SK-N-SH (cell line): ENCODE measurements around the gene MPPE1. TPM values are rescaled to one million over a fixed set of nuclear protein-coding genes. Genes with fewer than 3 reads are reported as not detected.
"Not testable (repeated sequence)": the region's sequence is repeated elsewhere in the genome, so short reads cannot be mapped to it uniquely, and the experiment has no call there.

Source experiments
- CTCF ChIA-PET: fragments of 300-600, 350-600 bp; formaldehyde crosslinking; extraction: SDS; loops from one replicate; lab custom pipeline; 2021; lab: Yijun Ruan, JAX
- POLR2A ChIA-PET: fragments of 350-600 bp; sonication (Branson Sonifier 250); formaldehyde crosslinking; extraction: SDS; loops from one replicate; lab custom pipeline; 2020; ENCODE audit warnings: antibody characterized with exemption, inconsistent platforms; lab: Yijun Ruan, JAX
- DNase-seq: peaks from one replicate; pipeline ENCODE4 v3.0.0; 2012
- H2AFZ ChIP-seq: fragments of 200-600 bp; sonication (generic); 2 replicates; pipeline ENCODE4 v1.8.1; 2016; ENCODE audit warnings: antibody characterized with exemption, mild to moderate bottlenecking, low read depth
- H3F3A ChIP-seq: fragments of 200-600 bp; sonication (generic); replicated peaks from 2 replicates; pipeline ENCODE3; 2016; ENCODE audit warnings: antibody characterized with exemption, mild to moderate bottlenecking; ENCODE audit not compliant: insufficient read depth
- H3K27ac ChIP-seq, 2 experiments: fragments of 200-500 bp in 1 of 2; fragments of 200-600 bp in 1 of 2; sonication (Bioruptor generic) in 1 of 2; sonication (generic), shearing (Covaris generic) in 1 of 2; 2 replicates each; pipeline versions ENCODE4 v1.5.1 to v1.6.1; 2014 to 2016; ENCODE audit warnings: low read depth in 2 of 2, inconsistent platforms in 1 of 2, low read length in 1 of 2, mild to moderate bottlenecking in 1 of 2, mixed read lengths in 1 of 2
- H3K27me3 ChIP-seq: fragments of 200-600 bp; sonication (generic), shearing (Covaris generic); 2 replicates; pipeline ENCODE4 v1.6.1; 2016; ENCODE audit warnings: mixed run types; ENCODE audit not compliant: insufficient read depth
- H3K36me3 ChIP-seq, 2 experiments: fragments of 200-500 bp in 1 of 2; fragments of 200-600 bp in 1 of 2; sonication (Bioruptor generic) in 1 of 2; sonication (generic) in 1 of 2; replicated peaks in 1 of 2; 2 replicates each; pipeline versions ENCODE3 to v1.5.1; 2014 to 2016; ENCODE audit warnings: low read length in 1 of 2, mild to moderate bottlenecking in 1 of 2; ENCODE audit not compliant: insufficient read depth in 2 of 2, control insufficient read depth in 1 of 2
- H3K4me1 ChIP-seq, 2 experiments: fragments of 200-500 bp in 1 of 2; fragments of 200-600 bp in 1 of 2; sonication (Bioruptor generic) in 1 of 2; sonication (generic), shearing (Covaris generic) in 1 of 2; 2 replicates each; pipeline versions ENCODE4 v1.5.1 to v1.6.1; 2014 to 2016; ENCODE audit warnings: low read depth in 1 of 2, low read length in 1 of 2, mixed run types in 1 of 2; ENCODE audit not compliant: insufficient read depth in 2 of 2, control insufficient read depth in 1 of 2
- H3K4me2 ChIP-seq: fragments of 200-600 bp; sonication (generic), shearing (Covaris generic); 2 replicates; pipeline ENCODE4 v1.6.1; 2017; ENCODE audit warnings: mixed run types
- H3K4me3 ChIP-seq, 2 experiments: fragments of 200-500 bp in 1 of 2; fragments of 200-600 bp in 1 of 2; sonication (Bioruptor generic) in 1 of 2; sonication (generic), shearing (Covaris generic) in 1 of 2; 2 replicates each; pipeline versions ENCODE4 v1.5.1 to v1.8.1; 2014 to 2016; ENCODE audit warnings: low read depth in 2 of 2, inconsistent platforms in 1 of 2, low read length in 1 of 2, mild to moderate bottlenecking in 1 of 2, mixed read lengths in 1 of 2, moderate library complexity in 1 of 2
- H3K79me2 ChIP-seq: fragments of 200-600 bp; sonication (generic); 2 replicates; pipeline ENCODE4 v1.8.1; 2017; ENCODE audit warnings: mild to moderate bottlenecking; ENCODE audit not compliant: insufficient read depth
- H3K9ac ChIP-seq: fragments of 200-600 bp; sonication (generic); 2 replicates; pipeline ENCODE4 v1.6.1; 2017; ENCODE audit warnings: mixed run types
- H3K9me2 ChIP-seq: fragments of 200-600 bp; sonication (generic); 2 replicates; pipeline ENCODE4 v1.6.1; 2017; ENCODE audit warnings: mixed run types
- H3K9me3 ChIP-seq: fragments of 200-600 bp; sonication (generic); 2 replicates; pipeline ENCODE4 v1.6.1; 2017; ENCODE audit warnings: mixed run types, mild to moderate bottlenecking, moderate library complexity
- H4K20me1 ChIP-seq: fragments of 200-600 bp; sonication (generic); 2 replicates; pipeline ENCODE4 v1.6.1; 2017; ENCODE audit warnings: mild to moderate bottlenecking, mixed run types; ENCODE audit not compliant: insufficient read depth
- IRF3 ChIP-seq: fragments of 150-350 bp; IDR thresholded peaks from 2 replicates; pipeline ENCODE4 v1.6.1; 2016; ENCODE audit warnings: mild to moderate bottlenecking, low read depth, low read length
- MEF2A ChIP-seq: IDR thresholded peaks from 2 replicates; pipeline ENCODE4 v1.4.0; 2012; ENCODE audit warnings: low read depth, borderline replicate concordance
- MXI1 ChIP-seq: IDR thresholded peaks from 2 replicates; pipeline ENCODE4 v1.6.1; 2012; ENCODE audit warnings: mild to moderate bottlenecking, low read depth, low read length, improper control_type of control experiment
- REST ChIP-seq: IDR thresholded peaks from 2 replicates; pipeline ENCODE4 v1.6.1; 2012; ENCODE audit warnings: mild to moderate bottlenecking, low read depth, low read length, moderate library complexity
- WGBS: methylation state at CpG from one replicate; pipeline ENCODE4 v1.1.6; 2017; ENCODE audit warnings: low lambda C conversion rate; 5-methylcytosine and 5-hydroxymethylcytosine counted together
- polyA plus RNA-seq, 3 experiments: library from polyadenylated mRNA; depleted of rRNA; stranded (reverse); fragments of >200 nt; gene quantifications; 2 replicates each; pipeline ENCODE4 v1.2.3, GENCODE V29; 2012
- TF ChIP-seq, protein P1 (sequence below): IDR thresholded peaks from 2 replicates; pipeline ENCODE4 v1.4.0; 2012; ENCODE audit warnings: low read depth
- TF ChIP-seq, protein P2 (sequence below): IDR thresholded peaks from 2 replicates; pipeline ENCODE4 v1.4.0; 2012; ENCODE audit warnings: low read depth, borderline replicate concordance
- TF ChIP-seq, protein P3 (sequence below): IDR thresholded peaks from 2 replicates; pipeline ENCODE4; 2012

The MPPE1 gene
- polyA plus RNA-seq, 1 of the 3 experiments (the other 2 are of a cell fraction) = 13.2 TPM

DNA sequence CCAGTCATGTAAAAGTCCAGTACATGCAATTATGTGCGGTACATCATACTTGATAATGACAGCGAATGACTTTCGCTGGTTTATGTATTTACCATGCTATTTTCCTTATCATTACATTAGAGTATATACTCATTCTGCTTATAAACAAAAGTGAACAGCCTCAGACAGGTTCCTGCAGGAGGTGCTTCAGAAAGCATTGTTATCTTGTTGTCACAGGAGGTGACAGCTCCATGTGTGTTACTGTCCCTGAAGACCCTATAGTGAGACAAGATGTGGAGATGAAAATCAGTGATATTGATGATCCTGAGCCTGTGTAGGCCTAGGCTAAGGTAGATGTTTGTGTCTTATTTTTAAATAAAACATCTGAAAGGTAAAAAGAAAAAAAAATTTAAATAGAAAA lies 15.3 kb upstream of the MPPE1 start:
- H3K9me2 ChIP-seq = no peaks in the 10 kb centered on the region
- no peaks in the 10 kb centered on the region for H4K20me1 ChIP-seq
- no peaks in the 10 kb centered on the region for H3K9me3 ChIP-seq
- H3K9ac ChIP-seq = no peak overlapping the region
- peaks cover 35% of the 10 kb centered on the region for H3K27me3 ChIP-seq
- H2AFZ ChIP-seq = no peak overlapping the region
- no peaks in the 10 kb centered on the region for H3K4me1 ChIP-seq
- no peak overlapping the region for H3K27ac ChIP-seq
- H3K4me3 ChIP-seq = no peak overlapping the region
- H3K36me3 ChIP-seq = no peaks in the 10 kb centered on the region
- H3K79me2 ChIP-seq = no peaks in the 10 kb centered on the region
- DNase-seq = no peak
- ChIA-PET POLR2A (no interaction called here), CTCF (interaction anchor here (1.6 to 3.5 kb wide), 2 partner anchors 14 to 115 kb away, joined by 6 to 13 read pairs; no protein-coding TSS in a partner anchor)
- H3K4me2 ChIP-seq = no peak overlapping the region
- no peaks in the 10 kb centered on the region for H3F3A ChIP-seq
- WGBS = 79% methylated on average over 3 of the region's 3 CpGs
- TF ChIP-seq IRF3 (no peak), MXI1 (no peak)
- TF ChIP-seq, protein P1, sequence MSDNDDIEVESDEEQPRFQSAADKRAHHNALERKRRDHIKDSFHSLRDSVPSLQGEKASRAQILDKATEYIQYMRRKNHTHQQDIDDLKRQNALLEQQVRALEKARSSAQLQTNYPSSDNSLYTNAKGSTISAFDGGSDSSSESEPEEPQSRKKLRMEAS = no peak
- TF ChIP-seq, all 33 proteins: peak for 0

GRCh38 chr18:11919522-11919921 lies 11.4 kb upstream of the MPPE1 start:
- H3K27me3 ChIP-seq, H2AFZ ChIP-seq, H3K9ac ChIP-seq, H3K27ac ChIP-seq, CTCF ChIA-PET, POLR2A ChIA-PET, H3K9me2 ChIP-seq, H3K4me1 ChIP-seq, H3K4me2 ChIP-seq, H3K4me3 ChIP-seq, DNase-seq, H3F3A ChIP-seq, H3K36me3 ChIP-seq, H3K9me3 ChIP-seq, H3K79me2 ChIP-seq, H4K20me1 ChIP-seq: not testable (repeated sequence)
- 49% methylated on average over 5 of the region's 5 CpGs for WGBS

GRCh38 chr18:11916880-11917279 lies 8.8 kb upstream of the MPPE1 start:
- H3K79me2 ChIP-seq, H3K36me3 ChIP-seq, H3F3A ChIP-seq, CTCF ChIA-PET, H3K27ac ChIP-seq, H3K9me3 ChIP-seq, H3K27me3 ChIP-seq, DNase-seq, H3K4me3 ChIP-seq, POLR2A ChIA-PET, H2AFZ ChIP-seq, H3K4me1 ChIP-seq, H3K4me2 ChIP-seq, H3K9me2 ChIP-seq, H4K20me1 ChIP-seq, H3K9ac ChIP-seq: not testable (repeated sequence)
- WGBS = 33% methylated on average over 4 of the region's 4 CpGs

DNA sequence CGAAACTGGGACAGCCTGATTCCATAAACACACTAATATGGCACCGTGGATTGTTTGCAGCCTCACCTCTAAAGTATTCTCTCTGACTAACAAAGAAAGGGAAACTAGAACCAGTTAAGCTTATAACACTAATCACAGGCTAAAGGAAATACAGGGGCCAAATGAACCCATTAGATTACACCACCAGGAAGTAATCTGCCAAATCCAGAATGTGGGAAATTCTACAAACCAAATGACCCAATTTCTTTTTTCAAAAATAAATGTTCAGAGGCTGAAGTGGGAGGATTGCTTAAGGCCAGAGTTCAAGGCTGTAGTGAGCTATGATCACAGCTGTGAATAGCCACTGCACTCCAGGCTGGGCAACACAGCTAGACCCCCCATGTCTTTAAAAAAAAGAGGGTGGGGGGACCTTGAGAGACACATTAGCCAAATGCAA lies 1.5 kb upstream of the MPPE1 start:
- H3F3A ChIP-seq = no peaks in the 10 kb centered on the region
- no peaks in the 10 kb centered on the region for H3K27me3 ChIP-seq
- WGBS = 92% methylated on average over 2 of the region's 2 CpGs
- no peaks in the 10 kb centered on the region for H3K9me3 ChIP-seq
- ChIA-PET CTCF (no interaction called here), POLR2A (no interaction called here)
- peak overlapping the region; percentile 87 for H2AFZ ChIP-seq
- H4K20me1 ChIP-seq = no peaks in the 10 kb centered on the region
- H3K9ac ChIP-seq = no peak overlapping the region
- no peaks in the 10 kb centered on the region for H3K79me2 ChIP-seq
- no peaks in the 10 kb centered on the region for H3K9me2 ChIP-seq
- no peaks in the 10 kb centered on the region for H3K36me3 ChIP-seq
- H3K4me1 ChIP-seq = peaks cover 0 to 6% of the 10 kb centered on the region in 2 experiments; a peak in 2 of 4 replicates
- no peak for DNase-seq
- H3K4me3 ChIP-seq = no peak overlapping the region
- no peak overlapping the region for H3K27ac ChIP-seq
- H3K4me2 ChIP-seq = peak overlapping the region; percentile 78; the same call in 1 of the 2 replicates
- TF ChIP-seq REST (no peak), MEF2A (no peak)
- TF ChIP-seq, protein P2, sequence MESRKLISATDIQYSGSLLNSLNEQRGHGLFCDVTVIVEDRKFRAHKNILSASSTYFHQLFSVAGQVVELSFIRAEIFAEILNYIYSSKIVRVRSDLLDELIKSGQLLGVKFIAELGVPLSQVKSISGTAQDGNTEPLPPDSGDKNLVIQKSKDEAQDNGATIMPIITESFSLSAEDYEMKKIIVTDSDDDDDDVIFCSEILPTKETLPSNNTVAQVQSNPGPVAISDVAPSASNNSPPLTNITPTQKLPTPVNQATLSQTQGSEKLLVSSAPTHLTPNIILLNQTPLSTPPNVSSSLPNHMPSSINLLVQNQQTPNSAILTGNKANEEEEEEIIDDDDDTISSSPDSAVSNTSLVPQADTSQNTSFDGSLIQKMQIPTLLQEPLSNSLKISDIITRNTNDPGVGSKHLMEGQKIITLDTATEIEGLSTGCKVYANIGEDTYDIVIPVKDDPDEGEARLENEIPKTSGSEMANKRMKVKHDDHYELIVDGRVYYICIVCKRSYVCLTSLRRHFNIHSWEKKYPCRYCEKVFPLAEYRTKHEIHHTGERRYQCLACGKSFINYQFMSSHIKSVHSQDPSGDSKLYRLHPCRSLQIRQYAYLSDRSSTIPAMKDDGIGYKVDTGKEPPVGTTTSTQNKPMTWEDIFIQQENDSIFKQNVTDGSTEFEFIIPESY = no peak
- TF ChIP-seq, protein P3, sequence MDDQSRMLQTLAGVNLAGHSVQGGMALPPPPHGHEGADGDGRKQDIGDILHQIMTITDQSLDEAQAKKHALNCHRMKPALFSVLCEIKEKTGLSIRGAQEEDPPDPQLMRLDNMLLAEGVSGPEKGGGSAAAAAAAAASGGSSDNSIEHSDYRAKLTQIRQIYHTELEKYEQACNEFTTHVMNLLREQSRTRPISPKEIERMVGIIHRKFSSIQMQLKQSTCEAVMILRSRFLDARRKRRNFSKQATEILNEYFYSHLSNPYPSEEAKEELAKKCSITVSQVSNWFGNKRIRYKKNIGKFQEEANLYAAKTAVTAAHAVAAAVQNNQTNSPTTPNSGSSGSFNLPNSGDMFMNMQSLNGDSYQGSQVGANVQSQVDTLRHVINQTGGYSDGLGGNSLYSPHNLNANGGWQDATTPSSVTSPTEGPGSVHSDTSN = no peak
